ENCODE data around the gene GALNT14. TPM values are rescaled to one million over a fixed set of nuclear protein-coding genes. Genes with fewer than 3 reads are reported as not detected.

The GALNT14 gene
- total and polyA plus RNA-seq, 2 of the 13 experiments (the other 11 are each of a cell fraction or from before 2014, with no cell fraction given) = not detected

DNA sequence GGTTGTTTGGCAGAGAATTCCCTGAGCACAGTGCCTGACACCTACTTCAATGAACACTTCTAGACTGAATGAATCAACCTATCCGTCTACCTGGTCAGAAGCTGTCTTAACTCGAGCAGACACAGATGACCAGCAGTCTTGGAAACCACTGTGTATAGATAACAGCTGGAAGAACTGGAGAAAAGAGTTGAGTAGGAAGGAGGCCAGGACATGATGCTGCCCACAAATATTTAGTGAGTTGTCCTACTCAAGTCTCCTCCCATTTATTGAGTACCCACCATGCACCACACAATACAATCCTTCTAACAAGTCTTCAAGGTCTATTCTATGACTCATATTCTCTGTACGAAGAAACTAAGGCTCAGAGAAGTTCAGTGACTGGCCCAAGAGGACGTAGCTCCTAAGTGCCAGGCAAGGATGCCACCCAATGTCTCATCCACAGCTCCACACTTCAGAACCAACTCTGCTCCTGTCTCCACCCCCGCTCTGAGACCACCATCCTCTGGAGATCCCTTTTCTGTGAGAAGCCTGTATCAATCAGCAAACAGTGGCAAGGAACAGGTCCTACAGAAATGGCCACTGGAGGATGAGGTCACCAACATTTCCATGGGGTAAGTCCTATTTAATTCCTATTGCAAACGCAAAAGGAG lies 62.2 kb downstream of the GALNT14 start:
- POLR2A ChIA-PET = no interaction called here
- H3K9me3 ChIP-seq (ENCODE audit: low read length) = no peaks in the 10 kb centered on the region
- H2AFZ ChIP-seq (ENCODE audit: low read length) = no peak overlapping the region
- TF ChIP-seq ATF7 (IDR thresholded peaks at IDR 0.05) (peak; percentile 9; the same call in 1 of the 2 replicates), ATF7 (CRISPR knock-in tag; IDR thresholded peaks at IDR 0.05) (no peak)
- TF ChIP-seq, protein P1, sequence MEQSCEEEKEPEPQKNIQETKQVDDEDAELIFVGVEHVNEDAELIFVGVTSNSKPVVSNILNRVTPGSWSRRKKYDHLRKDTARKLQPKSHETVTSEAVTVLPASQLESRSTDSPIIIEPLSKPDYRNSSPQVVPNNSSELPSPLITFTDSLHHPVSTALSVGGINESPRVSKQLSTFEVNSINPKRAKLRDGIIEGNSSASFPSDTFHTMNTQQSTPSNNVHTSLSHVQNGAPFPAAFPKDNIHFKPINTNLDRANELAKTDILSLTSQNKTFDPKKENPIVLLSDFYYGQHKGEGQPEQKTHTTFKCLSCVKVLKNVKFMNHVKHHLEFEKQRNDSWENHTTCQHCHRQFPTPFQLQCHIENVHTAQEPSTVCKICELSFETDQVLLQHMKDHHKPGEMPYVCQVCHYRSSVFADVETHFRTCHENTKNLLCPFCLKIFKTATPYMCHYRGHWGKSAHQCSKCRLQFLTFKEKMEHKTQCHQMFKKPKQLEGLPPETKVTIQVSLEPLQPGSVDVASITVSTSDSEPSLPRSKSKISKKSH (CRISPR knock-in tag; IDR thresholded peaks at IDR 0.05; ENCODE audit: borderline replicate concordance) = no peak
- no TSS peak for BruUV-seq (replicated peaks)
- no peaks in the 10 kb centered on the region for H3K79me2 ChIP-seq (ENCODE audit: insufficient read depth, low read length)
- no peak overlapping the region for H3K4me2 ChIP-seq (ENCODE audit: low read depth, low read length)
- no peak for ATAC-seq
- H4K20me1 ChIP-seq (ENCODE audit: insufficient read depth, low read length) = no peaks in the 10 kb centered on the region
- no peaks in the 10 kb centered on the region for H3K4me1 ChIP-seq (ENCODE audit: insufficient read depth, low read length)
- H3K9ac ChIP-seq (ENCODE audit: insufficient read depth, low read depth, low read length) = no peak overlapping the region
- no peak overlapping the region for H3K4me3 ChIP-seq (replicated peaks in 1 of 3; ENCODE audit: insufficient read depth in 1 of 3, low read depth in 2 of 3, low read length in 3 of 3)
- peaks cover 0 to 5% of the 10 kb centered on the region in 2 experiments; a peak in 1 of 5 replicates for H3K27me3 ChIP-seq (ENCODE audit: control insufficient read depth in 1 of 2, insufficient read depth in 2 of 2, low read length in 2 of 2)
- DNase-seq (ENCODE audit: low spot score) = no peak
- 4% methylated on average over 6 of the region's 6 CpGs for WGBS (ENCODE audit: low lambda C conversion rate)
- no peaks in the 10 kb centered on the region for H3K36me3 ChIP-seq (replicated peaks in 1 of 2; ENCODE audit: control insufficient read depth in 1 of 2, insufficient read depth in 2 of 2, low read length in 2 of 2)
- no peak overlapping the region for H3K27ac ChIP-seq (ENCODE audit: extremely low read length, insufficient read depth, low read length)
- no peak for FAIRE-seq
- CTCF ChIA-PET (ENCODE audit: low intra/inter-chr PET ratio, low total read pairs) = no interaction called here
- intact Hi-C loops (cut with micrococcal nuclease; ENCODE audit: unreplicated experiment) (no loop called here), in situ Hi-C loops (cut with HindIII; ENCODE audit: extremely low pct_ligation_motif_present, low pct_unique_long_range_greater_than_20kb) (no loop called here)

DNA sequence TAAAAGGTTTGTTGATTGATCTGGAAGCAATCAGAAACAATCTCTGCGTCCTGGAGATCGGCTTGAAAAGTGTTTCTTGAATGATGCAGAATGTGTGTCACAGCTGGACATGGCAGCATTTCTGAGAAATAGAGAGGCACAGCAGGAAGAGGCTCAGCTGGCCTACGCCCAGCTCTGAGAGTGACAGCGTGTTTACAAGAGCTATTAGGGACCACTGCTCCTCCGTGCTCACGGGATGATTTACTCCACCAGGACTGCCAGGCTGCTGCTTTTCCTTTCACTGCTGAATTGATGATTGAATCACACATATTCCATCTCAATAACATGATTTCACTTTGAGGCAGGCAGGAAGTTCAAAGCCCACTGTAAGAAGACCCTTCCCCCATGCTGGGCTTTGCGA lies 62.8 kb downstream of the GALNT14 start:
- Histone ChIP-seq H3K4me3 (replicated peaks in 1 of 3; ENCODE audit: insufficient read depth in 1 of 3, low read depth in 2 of 3, low read length in 3 of 3) (no peak overlapping the region), H3K36me3 (replicated peaks in 1 of 2; ENCODE audit: control insufficient read depth in 1 of 2, insufficient read depth in 2 of 2, low read length in 2 of 2) (no peaks in the 10 kb centered on the region), H3K9ac (ENCODE audit: insufficient read depth, low read depth, low read length) (no peak overlapping the region), H3K27ac (ENCODE audit: extremely low read length, insufficient read depth, low read length) (no peak overlapping the region), H2AFZ (ENCODE audit: low read length) (no peak overlapping the region), H3K27me3 (ENCODE audit: control insufficient read depth in 1 of 2, insufficient read depth in 2 of 2, low read length in 2 of 2) (peaks cover 0 to under 1% of the 10 kb centered on the region in 2 experiments; a peak in 1 of 5 replicates), H3K4me1 (ENCODE audit: insufficient read depth, low read length) (no peaks in the 10 kb centered on the region), H4K20me1 (ENCODE audit: insufficient read depth, low read length) (no peaks in the 10 kb centered on the region), H3K9me3 (ENCODE audit: low read length) (no peaks in the 10 kb centered on the region), H3K79me2 (ENCODE audit: insufficient read depth, low read length) (no peaks in the 10 kb centered on the region), H3K4me2 (ENCODE audit: low read depth, low read length) (no peak overlapping the region)
- in situ Hi-C loops (cut with HindIII; ENCODE audit: extremely low pct_ligation_motif_present, low pct_unique_long_range_greater_than_20kb) (no loop called here), intact Hi-C loops (cut with micrococcal nuclease; ENCODE audit: unreplicated experiment) (no loop called here)
- no peak for FAIRE-seq
- WGBS (ENCODE audit: low lambda C conversion rate) = 16% methylated on average over 7 of the region's 7 CpGs
- no peak for TF ChIP-seq HDAC1 (CRISPR knock-in tag; IDR thresholded peaks at IDR 0.05)
- DNase-seq (ENCODE audit: low spot score) = no peak
- no TSS peak for BruUV-seq (replicated peaks)
- no peak for ATAC-seq
- ChIA-PET POLR2A (no interaction called here), CTCF (ENCODE audit: low intra/inter-chr PET ratio, low total read pairs) (no interaction called here)
